HL-60 (cell line): Measurements from ENCODE around the gene STK16.

Source experiments
- CTCF ChIP-seq: IDR thresholded peaks from one replicate; pipeline ENCODE4 v1.5.1; 2011; ENCODE audit warnings: low read length, control low read depth, inconsistent platforms; ENCODE audit not compliant: insufficient read depth
- GABPA ChIP-seq: IDR thresholded peaks from 2 replicates; pipeline ENCODE4 v1.6.1; 2012; ENCODE audit warnings: low read depth
- POLR2AphosphoS5 ChIP-seq: IDR thresholded peaks from 2 replicates; pipeline ENCODE4 v1.6.1; 2012; ENCODE audit warnings: low read depth
- REST ChIP-seq: IDR thresholded peaks from 2 replicates; pipeline ENCODE4 v1.6.1; 2012; ENCODE audit warnings: low read depth; ENCODE audit not compliant: insufficient replicate concordance
- SPI1 ChIP-seq: IDR thresholded peaks from 2 replicates; pipeline ENCODE4 v1.6.1; 2012; ENCODE audit warnings: low read depth, mild to moderate bottlenecking, borderline replicate concordance

DNA sequence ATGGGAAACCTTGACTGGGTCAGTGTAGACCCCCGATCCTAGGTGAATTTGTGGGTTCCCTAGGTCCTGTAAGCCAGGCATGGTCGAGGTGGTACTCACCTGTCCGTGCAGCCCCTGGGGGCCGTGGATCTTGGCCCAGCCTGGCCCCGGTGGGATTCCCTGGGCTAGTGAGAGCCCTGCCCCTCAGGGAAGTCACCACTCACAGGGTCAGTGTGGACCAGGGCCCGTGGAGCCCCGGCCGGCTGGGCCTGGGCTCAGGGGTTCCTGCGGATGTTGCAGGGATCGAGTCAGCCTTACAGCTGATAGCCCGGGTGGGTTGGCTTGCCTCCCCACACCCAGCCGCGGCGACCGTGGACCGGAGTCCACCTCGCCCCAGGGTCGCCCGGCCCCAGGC, 16.4 kb upstream of the STK16 start:
- TF ChIP-seq CTCF (no peak), GABPA (no peak), SPI1 (no peak), POLR2AphosphoS5 (no peak), REST (no peak)
